GM08714 (cell line): ENCODE data around the gene SNRPD2.
"Not testable (repeated sequence)": the region's sequence is repeated elsewhere in the genome, so short reads cannot be mapped to it uniquely, and the experiment has no call there.

Experiments
- H3K4me3 ChIP-seq: fragments of 200-500 bp; sonication (Bioruptor generic); 2 replicates; pipeline ENCODE4 v1.5.1; 2014; ENCODE audit warnings: mild to moderate bottlenecking, low read length, inconsistent platforms
- ZNF274 ChIP-seq: IDR thresholded peaks from 2 replicates; pipeline ENCODE4 v1.6.1; 2012; ENCODE audit warnings: mild to moderate bottlenecking, low read depth, low read length

SNRPD2 gene

GRCh38 chr19:45712699-45713067 is 20.9 kb upstream of the SNRPD2 start:
- TF ChIP-seq ZNF274 = no peak
- no peak overlapping the region for H3K4me3 ChIP-seq

DNA sequence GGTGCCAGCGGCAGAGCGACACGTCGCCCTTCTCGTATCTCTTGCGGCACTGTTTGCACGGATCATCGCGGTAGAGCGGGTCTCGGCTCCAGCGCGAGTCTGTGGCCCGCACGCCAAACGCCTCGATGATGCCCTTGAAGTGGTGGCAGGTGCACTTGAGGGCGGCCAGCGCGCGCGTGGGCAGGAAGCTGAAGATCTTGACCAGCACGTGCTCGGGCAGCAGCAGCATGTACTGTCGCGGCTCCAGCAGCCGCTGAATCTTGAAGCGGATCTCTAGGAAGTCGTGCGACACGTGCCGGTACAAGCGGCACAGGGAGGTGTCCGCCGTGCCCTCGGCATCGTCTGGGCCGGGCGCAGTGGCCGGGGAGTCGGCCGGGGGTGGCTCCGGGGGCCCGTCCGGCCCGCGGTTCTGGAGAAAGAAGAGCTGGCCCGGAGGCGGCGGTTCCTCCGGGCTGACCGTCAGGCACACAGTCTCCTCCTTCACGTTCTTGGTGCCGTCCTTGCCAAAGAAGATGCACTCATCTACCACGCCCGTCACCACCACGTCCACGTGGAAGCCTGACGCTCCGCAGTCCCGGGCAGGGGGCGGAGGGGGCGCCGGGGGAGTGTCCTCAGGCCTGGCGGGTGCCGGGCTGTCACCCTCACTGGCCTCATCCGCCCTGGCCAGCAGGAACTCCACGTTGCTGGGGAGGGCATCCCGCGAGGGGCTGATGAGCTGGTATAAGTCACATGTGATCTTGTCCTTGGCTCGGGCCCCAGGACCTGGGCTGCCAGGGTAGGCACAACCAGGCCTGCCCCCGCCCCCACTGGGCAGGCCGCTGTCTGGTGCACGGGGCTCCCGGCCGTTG is 20.3 kb upstream of the SNRPD2 start:
- TF ChIP-seq ZNF274 = no peak

DNA sequence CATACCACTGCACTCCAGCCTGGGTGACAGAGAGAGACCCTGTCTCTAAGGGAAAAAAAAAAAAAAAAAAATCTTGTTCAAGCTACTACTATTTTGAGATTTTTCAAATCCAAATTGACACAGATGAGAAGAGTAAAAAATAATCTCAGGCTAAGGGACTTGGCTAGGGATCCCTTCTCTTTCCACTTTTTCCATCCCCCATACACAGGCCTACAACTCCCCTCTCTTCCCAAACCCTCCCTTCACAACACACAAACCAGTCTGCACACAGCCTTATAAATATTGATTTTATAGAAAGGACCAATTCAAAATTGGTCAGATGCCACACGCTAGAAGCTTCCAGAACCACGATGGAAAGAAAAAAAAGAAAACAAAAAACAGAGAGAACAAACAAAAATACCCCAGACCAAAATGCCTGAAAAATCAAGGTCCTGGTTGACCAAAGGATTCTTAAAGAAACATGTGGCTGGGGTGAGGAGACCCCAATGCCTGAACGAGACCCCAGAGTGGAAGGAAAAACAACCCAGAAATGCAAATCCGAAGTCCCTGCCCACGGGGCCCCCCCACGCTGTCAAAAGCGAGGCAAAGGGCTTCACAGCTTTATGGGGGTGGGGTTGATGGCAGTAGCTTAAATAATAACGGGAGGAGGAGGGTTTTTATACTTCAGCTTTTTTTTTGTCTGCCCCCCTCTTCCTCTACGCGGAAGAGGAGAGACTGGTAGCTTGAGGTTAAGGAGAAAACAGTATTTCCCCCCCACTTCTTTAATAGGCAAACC is 18.8 kb upstream of the SNRPD2 start:
- no peak overlapping the region for H3K4me3 ChIP-seq
- TF ChIP-seq ZNF274 = no peak

More for the DNA sequence above, 20.3 kb upstream of the SNRPD2 start:
- H3K4me3 ChIP-seq = no peak overlapping the region

DNA sequence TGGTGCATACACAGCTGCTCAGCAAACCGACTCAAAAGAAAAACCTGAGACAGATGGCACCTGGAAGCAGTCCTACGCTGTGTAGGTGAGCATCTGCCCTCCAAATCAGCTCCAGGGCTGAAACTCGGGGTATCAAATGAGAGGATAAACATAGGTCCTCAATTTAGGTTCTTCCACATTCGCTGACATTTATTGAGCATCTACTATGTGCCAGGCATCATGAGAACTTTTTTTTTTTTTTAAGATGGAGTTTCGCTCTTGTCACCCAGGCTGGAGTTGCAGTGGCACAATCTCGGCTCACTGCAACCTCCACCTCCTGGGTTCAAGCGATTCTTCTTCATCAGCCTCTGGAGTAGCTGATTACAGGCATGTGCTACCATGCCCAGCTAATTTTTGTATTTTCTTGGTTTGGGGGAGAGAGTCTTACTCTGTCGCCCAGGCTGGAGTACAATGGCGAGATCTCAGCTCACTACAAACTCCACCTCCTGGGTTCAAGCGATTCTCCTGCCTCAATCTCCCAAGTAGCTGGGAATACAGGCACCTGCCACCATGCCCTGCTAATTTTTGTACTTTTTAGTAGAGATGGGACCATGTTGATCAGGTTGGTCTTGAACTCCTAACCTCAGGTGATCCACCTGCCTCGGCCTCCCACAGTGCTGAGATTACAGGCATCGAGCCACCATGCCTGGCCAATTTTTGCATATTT is 14.1 kb upstream of the SNRPD2 start:
- TF ChIP-seq ZNF274 = no peak
- no peak overlapping the region for H3K4me3 ChIP-seq

DNA sequence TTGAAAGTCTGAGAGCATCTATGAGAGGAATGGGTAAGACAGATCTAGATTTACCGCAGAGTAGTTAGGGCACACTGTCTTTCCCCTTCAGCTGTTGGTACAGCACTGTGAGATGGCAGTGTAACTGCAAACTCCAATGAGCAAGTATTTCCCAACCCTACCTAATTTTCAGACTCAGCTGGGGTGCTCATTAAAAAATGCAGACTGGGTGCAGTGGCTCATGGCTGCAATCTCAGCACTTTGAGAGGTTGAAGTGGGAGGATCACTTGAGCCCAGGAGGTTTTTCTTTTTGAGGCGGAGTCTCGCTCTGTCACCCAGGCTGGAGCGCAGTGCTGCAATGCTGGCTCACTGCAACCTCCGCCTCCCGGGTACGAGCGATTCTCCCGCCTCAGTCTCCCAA is 13.4 kb upstream of the SNRPD2 start:
- no peak for TF ChIP-seq ZNF274
- no peak overlapping the region for H3K4me3 ChIP-seq

GRCh38 chr19:45701676-45702075 is 9.9 kb upstream of the SNRPD2 start:
- no peak for TF ChIP-seq ZNF274
- H3K4me3 ChIP-seq = no peak overlapping the region

- TF ChIP-seq ZNF274 = no peak
- H3K4me3 ChIP-seq = peak overlapping the region; percentile 65
Observed at GRCh38 chr19:45693106-45693788, 1.5 kb upstream of the SNRPD2 start.

- H3K4me3 ChIP-seq = peak within 1 kb of the TSS; percentile 89
- no peak for TF ChIP-seq ZNF274
Observed at GRCh38 chr19:45692187-45693105, 693 bp upstream of the SNRPD2 start, which contains the start of gene QPCTL. QPCTL (plus strand) TSS chr19:45692666; CDS start chr19:45692704, 38 bp downstream.

GRCh38 chr19:45687599-45687998 is 4.2 kb downstream of the SNRPD2 start:
- no peak for TF ChIP-seq ZNF274
- no peak overlapping the region for H3K4me3 ChIP-seq

DNA sequence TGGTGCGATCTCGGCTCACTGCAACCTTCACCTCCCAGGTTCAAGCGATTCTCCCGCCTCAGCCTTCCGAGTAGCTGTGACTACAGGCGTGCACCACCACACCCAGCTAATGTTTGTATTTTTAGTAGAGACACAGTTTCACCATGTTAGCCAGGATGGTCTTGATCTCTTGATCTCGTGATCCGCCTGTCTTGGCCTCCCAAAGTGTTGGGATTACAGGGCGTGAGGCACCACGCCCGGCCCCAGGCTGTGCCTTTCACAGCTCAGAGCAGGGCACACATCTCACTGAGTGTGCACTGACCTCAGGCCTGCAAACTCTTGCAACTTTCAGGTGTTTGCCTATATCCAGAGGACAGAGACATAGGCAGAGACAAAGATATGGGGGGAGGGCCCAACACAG is 6.7 kb downstream of the SNRPD2 start:
- not testable (repeated sequence) for H3K4me3 ChIP-seq

- H3K4me3 ChIP-seq = no peak overlapping the region
- no peak for TF ChIP-seq ZNF274
Observed at GRCh38 chr19:45682908-45683307, 8.8 kb downstream of the SNRPD2 start.

DNA sequence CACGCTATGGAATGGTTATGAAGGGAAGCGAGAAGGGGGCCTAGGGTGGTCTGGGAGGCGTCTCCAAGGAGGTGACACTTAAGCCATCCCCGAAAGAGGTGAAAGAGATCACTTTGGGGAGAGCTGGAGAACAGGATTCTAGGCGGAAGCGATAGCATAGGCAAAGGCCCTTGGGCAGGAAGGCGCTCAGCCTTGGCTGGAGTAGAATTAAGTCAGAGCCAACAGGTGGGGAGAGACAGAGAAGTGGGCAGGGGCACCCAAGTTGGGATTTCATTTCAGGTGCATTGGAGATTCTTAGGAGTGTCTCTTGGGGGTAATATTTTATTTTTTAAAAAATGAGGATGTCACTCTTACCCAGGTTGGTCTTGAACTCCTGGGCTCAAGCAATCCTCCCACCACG is 9.6 kb downstream of the SNRPD2 start:
- H3K4me3 ChIP-seq = no peak overlapping the region
- TF ChIP-seq ZNF274 = no peak
